ENCODE data around the gene LBH.

DNA sequence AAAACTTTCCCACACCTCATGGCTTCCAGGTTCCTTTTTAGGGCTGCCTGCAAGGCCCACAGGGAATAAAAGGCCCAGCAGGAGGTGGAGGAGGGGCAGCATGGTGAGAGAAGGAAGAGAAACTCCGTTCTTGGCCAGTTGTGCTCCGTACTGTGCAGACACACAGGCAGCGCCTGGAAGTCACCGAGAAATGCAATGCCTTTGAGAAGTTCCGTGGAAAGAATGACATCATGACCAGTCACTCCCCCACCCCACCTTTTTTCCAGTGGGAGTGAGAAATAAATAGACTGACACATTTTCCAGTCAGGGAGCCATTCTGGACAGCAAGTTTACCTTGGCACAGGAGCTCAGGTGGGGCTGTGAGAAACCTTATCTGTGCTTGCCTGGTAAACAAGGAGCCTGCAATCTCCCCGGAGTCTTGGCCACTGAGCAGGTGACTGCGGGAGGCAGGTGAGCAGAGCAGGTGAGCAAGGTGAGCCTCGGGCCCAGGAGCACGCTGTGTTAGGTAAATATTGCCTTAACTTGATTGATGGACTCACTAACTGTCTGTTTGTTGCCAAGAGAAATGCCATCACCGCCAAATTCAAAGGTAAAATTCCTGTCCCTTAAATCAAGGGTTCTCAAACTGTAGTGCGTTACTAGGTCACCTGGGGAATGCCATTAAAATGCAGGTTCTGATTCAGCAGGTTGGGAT is 13.5 kb upstream of the LBH start:
- no peak for TF ChIP-seq BHLHE40 (IDR thresholded peaks at IDR 0.05; ENCODE audit: borderline replicate concordance)
- no peak for TF ChIP-seq SP1 (IDR thresholded peaks at IDR 0.05)
- TF ChIP-seq FOXM1 (IDR thresholded peaks at IDR 0.05; ENCODE audit: borderline replicate concordance): no peak
- TF ChIP-seq, protein P1, sequence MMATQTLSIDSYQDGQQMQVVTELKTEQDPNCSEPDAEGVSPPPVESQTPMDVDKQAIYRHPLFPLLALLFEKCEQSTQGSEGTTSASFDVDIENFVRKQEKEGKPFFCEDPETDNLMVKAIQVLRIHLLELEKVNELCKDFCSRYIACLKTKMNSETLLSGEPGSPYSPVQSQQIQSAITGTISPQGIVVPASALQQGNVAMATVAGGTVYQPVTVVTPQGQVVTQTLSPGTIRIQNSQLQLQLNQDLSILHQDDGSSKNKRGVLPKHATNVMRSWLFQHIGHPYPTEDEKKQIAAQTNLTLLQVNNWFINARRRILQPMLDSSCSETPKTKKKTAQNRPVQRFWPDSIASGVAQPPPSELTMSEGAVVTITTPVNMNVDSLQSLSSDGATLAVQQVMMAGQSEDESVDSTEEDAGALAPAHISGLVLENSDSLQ (IDR thresholded peaks at IDR 0.05): no peak
- TF ChIP-seq ZNF384 (IDR thresholded peaks at IDR 0.05): no peak
- TF ChIP-seq HDGF (IDR thresholded peaks at IDR 0.05; ENCODE audit: borderline replicate concordance): no peak
- no peak for TF ChIP-seq NFRKB (IDR thresholded peaks at IDR 0.05)
- no peak for TF ChIP-seq SUZ12 (IDR thresholded peaks at IDR 0.05)
- no peak for TF ChIP-seq FOXA1 (IDR thresholded peaks at IDR 0.05)
- TF ChIP-seq TARDBP (IDR thresholded peaks at IDR 0.05): no peak
- TF ChIP-seq LEF1 (IDR thresholded peaks at IDR 0.05; ENCODE audit: borderline replicate concordance): no peak
- TF ChIP-seq FOXK2 (IDR thresholded peaks at IDR 0.05): no peak
- no peak for TF ChIP-seq ELF4 (IDR thresholded peaks at IDR 0.05)
- TF ChIP-seq ARNT (IDR thresholded peaks at IDR 0.05): no peak

Data from HEK293T (cell line).